NCI-H526 treated with DMSO at 0.1 percent for 48 hours (cell line): ENCODE measurements around the gene RDH13.
"Not testable (repeated sequence)": the region's sequence is repeated elsewhere in the genome, so short reads cannot be mapped to it uniquely, and the experiment has no call there.

ENCODE experiments used
- DNase-seq: peaks from one replicate; lab custom pipeline; 2025; lab: John Stamatoyannopoulos, UW

The RDH13 gene

GRCh38 chr19:55014714-55015113 is 48.2 kb downstream of the RDH13 start:
- no peak for DNase-seq

GRCh38 chr19:55013596-55013995 is 49.4 kb downstream of the RDH13 start:
- DNase-seq, result no peak

- DNase-seq, result no peak
Observed at GRCh38 chr19:55012306-55012705, 50.6 kb downstream of the RDH13 start.

GRCh38 chr19:55010561-55010960 is 52.4 kb downstream of the RDH13 start:
- not testable (repeated sequence) for DNase-seq

- not testable (repeated sequence) for DNase-seq
Observed at GRCh38 chr19:55008781-55009180, 54.2 kb downstream of the RDH13 start.

- not testable (repeated sequence) for DNase-seq
Observed at GRCh38 chr19:55008189-55008588, 54.8 kb downstream of the RDH13 start.

- not testable (repeated sequence) for DNase-seq
Observed at GRCh38 chr19:55007537-55007936, 55.4 kb downstream of the RDH13 start.

GRCh38 chr19:55006795-55007194 is 56.2 kb downstream of the RDH13 start:
- not testable (repeated sequence) for DNase-seq

GRCh38 chr19:55005684-55006488 is 57.1 kb downstream of the RDH13 start:
- DNase-seq, result no peak

GRCh38 chr19:55000761-55001160 is 62.2 kb downstream of the RDH13 start:
- DNase-seq, result no peak

GRCh38 chr19:54998751-54999239 is 64.2 kb downstream of the RDH13 start:
- not testable (repeated sequence) for DNase-seq

- DNase-seq, result no peak
Observed at GRCh38 chr19:54995561-54995960, 67.4 kb downstream of the RDH13 start.
